H1 (cell line): ENCODE data around the gene PDXP. TPM values are rescaled to one million over a fixed set of nuclear protein-coding genes. Genes with fewer than 3 reads are reported as not detected.

Source experiments
- CTCF ChIA-PET: fragments of 300-600 bp; sonication (Branson Sonifier 250); formaldehyde crosslinking; loops from one replicate; lab custom pipeline; 2021; ENCODE audit not compliant: partially characterized antibody; lab: Charles Lee
- POLR2A ChIA-PET: fragments of 300-600 bp; sonication (Branson Sonifier 250); formaldehyde crosslinking; loops from one replicate; lab custom pipeline; 2021; ENCODE audit warnings: inconsistent platforms; ENCODE audit not compliant: partially characterized antibody; lab: Charles Lee
- DNase-seq, 2 experiments: peaks; one replicate each; pipeline versions ENCODE4 v3.0.0 to v3.0.0-alpha.2; 2010 to 2022; ENCODE audit warnings: low spot score in 2 of 2, low read depth in 1 of 2, mixed read lengths in 1 of 2
- FAIRE-seq: peaks from 2 replicates; lab custom pipeline; 2011; peaks lifted over from hg19 to GRCh38; lab: Jason Lieb, UNC
- H2AFZ ChIP-seq: 2 replicates; pipeline ENCODE4 v1.8.1; 2012; ENCODE audit warnings: low read length, inconsistent platforms
- H2AK5ac ChIP-seq: 2 replicates; pipeline ENCODE4 v1.6.1; 2013; ENCODE audit warnings: low read depth, low read length
- H2BK120ac ChIP-seq: replicated peaks from 2 replicates; pipeline ENCODE3; 2013; ENCODE audit warnings: low read depth, low read length, inconsistent platforms
- H2BK12ac ChIP-seq: 2 replicates; pipeline ENCODE4 v1.6.1; 2013; ENCODE audit warnings: low read depth, low read length
- H2BK15ac ChIP-seq: 2 replicates; pipeline ENCODE4 v1.6.1; 2013; ENCODE audit warnings: low read length
- H2BK20ac ChIP-seq: 2 replicates; pipeline ENCODE4 v1.6.1; 2013; ENCODE audit warnings: low read length
- H2BK5ac ChIP-seq: 2 replicates; pipeline ENCODE4 v1.6.1; 2013; ENCODE audit warnings: low read depth, low read length
- H3K14ac ChIP-seq: 2 replicates; pipeline ENCODE4 v1.6.1; 2013; ENCODE audit warnings: inconsistent platforms; ENCODE audit not compliant: insufficient read length
- H3K18ac ChIP-seq: 2 replicates; pipeline ENCODE4 v1.6.1; 2013; ENCODE audit warnings: low read length; ENCODE audit errors: extremely low read depth
- H3K23ac ChIP-seq: 2 replicates; pipeline ENCODE4 v1.6.1; 2013; ENCODE audit warnings: inconsistent platforms; ENCODE audit not compliant: insufficient read length
- H3K23me2 ChIP-seq: 2 replicates; pipeline ENCODE4 v1.6.1; 2013; ENCODE audit warnings: low read depth, low read length
- H3K27ac ChIP-seq: 2 replicates; pipeline ENCODE4 v1.6.1; 2011; ENCODE audit warnings: low read depth, low read length, inconsistent platforms
- H3K27me3 ChIP-seq, 4 experiments: replicated peaks in 1 of 4; 1 replicate in 1 of 4; 2 replicates in 3 of 4; pipeline versions ENCODE4 v1.6.1 to v1.8.1; 2011 to 2013; ENCODE audit warnings: low read length in 3 of 4, mild to moderate bottlenecking in 3 of 4, inconsistent platforms in 2 of 4, mixed read lengths in 2 of 4, moderate library complexity in 1 of 4; ENCODE audit not compliant: control insufficient read depth in 3 of 4, insufficient read depth in 3 of 4; ENCODE audit errors: extremely low read depth in 1 of 4
- H3K36me3 ChIP-seq, 4 experiments: 2 replicates each; pipeline versions ENCODE4 v1.6.1 to v1.8.1; 2011 to 2013; ENCODE audit warnings: mild to moderate bottlenecking in 4 of 4, low read length in 3 of 4, moderate library complexity in 2 of 4, control low read depth in 1 of 4, inconsistent platforms in 1 of 4; ENCODE audit not compliant: insufficient read depth in 4 of 4, control insufficient read depth in 2 of 4
- H3K4ac ChIP-seq: replicated peaks from 2 replicates; pipeline ENCODE3; 2013; ENCODE audit warnings: low read length, low read depth, mixed read lengths, inconsistent platforms; ENCODE audit not compliant: insufficient read length
- H3K4me1 ChIP-seq, 4 experiments: replicated peaks in 1 of 4; 1 replicate in 1 of 4; 2 replicates in 3 of 4; pipeline versions ENCODE4 v1.6.1 to v1.8.1; 2011 to 2013; ENCODE audit warnings: low read length in 3 of 4, inconsistent platforms in 2 of 4, mixed read lengths in 1 of 4; ENCODE audit not compliant: insufficient read depth in 4 of 4, control insufficient read depth in 3 of 4
- H3K4me2 ChIP-seq, 2 experiments: 2 replicates each; pipeline versions ENCODE4 v1.6.1 to v1.8.1; 2011 to 2013; ENCODE audit warnings: low read depth in 2 of 2, low read length in 2 of 2, control low read depth in 1 of 2, inconsistent platforms in 1 of 2, mild to moderate bottlenecking in 1 of 2; ENCODE audit not compliant: insufficient read depth in 1 of 2
- H3K4me3 ChIP-seq, 4 experiments: fragments of 200-600, 300-600 bp in 1 of 4; sonication (generic), shearing (Covaris generic), sonication (Bioruptor Twin) in 1 of 4; 2 replicates each; pipeline versions ENCODE4 v1.5.1 to v1.8.1; 2011 to 2016; ENCODE audit warnings: low read length in 4 of 4, low read depth in 3 of 4, control low read depth in 2 of 4, inconsistent platforms in 2 of 4, mild to moderate bottlenecking in 2 of 4, mixed read lengths in 1 of 4, moderate library complexity in 1 of 4; ENCODE audit not compliant: insufficient read depth in 2 of 4; ENCODE audit errors: extremely low read depth in 1 of 4
- H3K56ac ChIP-seq: replicated peaks from 2 replicates; pipeline ENCODE3; 2013; ENCODE audit warnings: low read depth, mild to moderate bottlenecking, mixed read lengths, low read length, inconsistent platforms; ENCODE audit not compliant: insufficient read length
- H3K79me1 ChIP-seq: 2 replicates; pipeline ENCODE4 v1.6.1; 2013; ENCODE audit warnings: low read depth, low read length, control low read depth
- H3K79me2 ChIP-seq, 2 experiments: 2 replicates each; pipeline versions ENCODE4 v1.6.1 to v1.8.1; 2012 to 2013; ENCODE audit warnings: low read length in 2 of 2, mild to moderate bottlenecking in 2 of 2, inconsistent platforms in 1 of 2; ENCODE audit not compliant: insufficient read depth in 2 of 2, control insufficient read depth in 1 of 2
- H3K9ac ChIP-seq, 4 experiments: replicated peaks in 1 of 4; 1 replicate in 1 of 4; 2 replicates in 3 of 4; pipeline versions ENCODE4 v1.6.1 to v1.8.1; 2011 to 2013; ENCODE audit warnings: low read depth in 3 of 4, low read length in 3 of 4, control low read depth in 2 of 4, mild to moderate bottlenecking in 2 of 4, moderate library complexity in 2 of 4, inconsistent platforms in 1 of 4; ENCODE audit errors: extremely low read depth in 1 of 4
- H3K9me3 ChIP-seq, 2 experiments: 2 replicates each; pipeline versions ENCODE4 v1.6.1 to v1.8.1; 2012 to 2013; ENCODE audit warnings: mild to moderate bottlenecking in 2 of 2, moderate library complexity in 2 of 2, control low read depth in 1 of 2, inconsistent platforms in 1 of 2, low read depth in 1 of 2, low read length in 1 of 2, mixed read lengths in 1 of 2; ENCODE audit not compliant: insufficient read depth in 2 of 2
- H4K20me1 ChIP-seq, 2 experiments: replicated peaks in 1 of 2; 2 replicates each; pipeline versions ENCODE3 to v1.8.1; 2011 to 2013; ENCODE audit warnings: inconsistent platforms in 2 of 2, low read length in 2 of 2, mild to moderate bottlenecking in 1 of 2; ENCODE audit not compliant: insufficient read depth in 2 of 2, control insufficient read depth in 1 of 2
- H4K5ac ChIP-seq: 2 replicates; pipeline ENCODE4 v1.6.1; 2013; ENCODE audit warnings: low read length, low read depth, mixed read lengths, inconsistent platforms; ENCODE audit not compliant: insufficient read length
- H4K8ac ChIP-seq: 2 replicates; pipeline ENCODE4 v1.8.0; 2013; ENCODE audit warnings: mild to moderate bottlenecking, moderate library complexity, low read length, inconsistent platforms; ENCODE audit not compliant: insufficient read depth; ENCODE audit errors: extremely low read depth
- H4K91ac ChIP-seq: replicated peaks from 2 replicates; pipeline ENCODE3; 2013; ENCODE audit warnings: low read length, mixed read lengths, inconsistent platforms; ENCODE audit not compliant: insufficient read length
- BACH1 ChIP-seq: IDR thresholded peaks from 2 replicates; pipeline ENCODE4 v1.6.1; 2012; ENCODE audit warnings: low read length, improper control_type of control experiment
- CBX5 ChIP-seq: fragments of 300-800, 300-1000 bp; sonication (generic); IDR thresholded peaks from 2 replicates; pipeline ENCODE4 v1.7.1; 2016; ENCODE audit warnings: antibody characterized with exemption, low read length, low read depth
- CBX8 ChIP-seq: fragments of 300-800, 300-1000 bp; sonication (generic); IDR thresholded peaks from 2 replicates; pipeline ENCODE4 v1.7.1; 2016; ENCODE audit warnings: low read depth, low read length, borderline replicate concordance
- EGR1 ChIP-seq: IDR thresholded peaks from 2 replicates; pipeline ENCODE4 v1.6.1; 2011; ENCODE audit warnings: low read depth, low read length, borderline replicate concordance
- FOSL1 ChIP-seq: IDR thresholded peaks from 2 replicates; pipeline ENCODE4 v1.6.1; 2011; ENCODE audit warnings: mild to moderate bottlenecking, low read depth, low read length, moderate library complexity; ENCODE audit not compliant: insufficient read depth
- JUND ChIP-seq: IDR thresholded peaks from 2 replicates; pipeline ENCODE4 v1.6.1; 2011; ENCODE audit warnings: mild to moderate bottlenecking, improper control_type of control experiment, low read length
- NANOG ChIP-seq: IDR thresholded peaks from 2 replicates; pipeline ENCODE4 v1.6.1; 2011; ENCODE audit warnings: low read length, low read depth, mild to moderate bottlenecking, inconsistent platforms; ENCODE audit not compliant: insufficient read depth, poor library complexity, severe bottlenecking
- SAP30 ChIP-seq: fragments of 300-600 bp; sonication (generic); IDR thresholded peaks from 2 replicates; pipeline ENCODE4 v1.7.1; 2012; ENCODE audit warnings: low read length, moderate library complexity, mild to moderate bottlenecking, inconsistent platforms; ENCODE audit not compliant: insufficient read depth, insufficient replicate concordance
- SIX5 ChIP-seq: IDR thresholded peaks from 2 replicates; pipeline ENCODE4 v1.6.1; 2011; ENCODE audit warnings: mild to moderate bottlenecking, low read depth, low read length
- WGBS, 2 experiments: shearing (Covaris generic) in 1 of 2; methylation state at CpG; one replicate each; pipeline versions ENCODE4 v1.1.6 to v1.1.7; 2013 to 2015; ENCODE audit warnings: low lambda C conversion rate in 2 of 2, mixed read lengths in 2 of 2, inconsistent platforms in 1 of 2, low coverage in 1 of 2, missing lambda C conversion rate in 1 of 2; ENCODE audit not compliant: insufficient replicate concordance in 2 of 2, insufficient coverage in 1 of 2, insufficient read length in 1 of 2; ENCODE audit errors: extremely low coverage in 1 of 2, missing lambda C conversion rate in 1 of 2; 5-methylcytosine and 5-hydroxymethylcytosine counted together
- polyA plus RNA-seq, 7 experiments: library from polyadenylated mRNA; depleted of rRNA in 3 of 7; stranded (reverse) in 5 of 7; unstranded in 2 of 7; fragments of >200 nt in 5 of 7; fragments of 200-250 nt in 2 of 7; gene quantifications; 1 replicate in 5 of 7; 2 replicates in 1 of 7; 4 replicates in 1 of 7; pipeline versions ENCODE4 v1.2.1 to v1.2.3, GENCODE V29; 2011 to 2013; ENCODE audit warnings: missing spikeins in 2 of 7, mixed read lengths in 2 of 7
- total RNA-seq: library from RNA; stranded (reverse); fragmentation: NEBNext Ultra II Directional; extraction: Animal tissue kit (Norgen Biotek cat#: 25700); gene quantifications from 2 replicates; pipeline ENCODE4 v1.2.1, GENCODE V29; 2021

PDXP gene
- total and polyA plus RNA-seq, 2 of the 8 experiments (the other 6 are each of a cell fraction or from before 2014, with no cell fraction given): 36.6 to 67.7 TPM

- ChIA-PET POLR2A (interaction anchor here (0.5 to 1.0 kb wide), 2 partner anchors 21 to 79 kb away, joined by 3 to 5 read pairs; no protein-coding TSS in a partner anchor), CTCF (interaction anchor here (1.2 to 12.1 kb wide), 6 partner anchors 11 to 104 kb away, joined by 3 to 165 read pairs (median 6); partner anchors contain the start of genes LGALS1 and SH3BP1)
- FAIRE-seq (no peak), DNase-seq (no peak)
- Histone ChIP-seq H3K14ac (no peak overlapping the region), H3K23ac (no peak overlapping the region), H3K27me3 (no peaks in the 10 kb centered on the region), H2BK15ac (no peak overlapping the region), H3K56ac (no peak overlapping the region), H3K79me1 (peaks cover 27% of the 10 kb centered on the region), H3K9me3 (no peaks in the 10 kb centered on the region), H3K23me2 (peaks cover 3% of the 10 kb centered on the region; the same call in 1 of the 2 replicates), H4K8ac (no peak overlapping the region), H2BK12ac (no peak overlapping the region), H3K4ac (no peak overlapping the region), H3K4me2 (no peak overlapping the region), H3K9ac (no peak overlapping the region; a peak in 1 of 7 replicates), H2AFZ (no peak overlapping the region), H2BK120ac (no peak overlapping the region), H2BK5ac (no peak overlapping the region), H2BK20ac (no peak overlapping the region), H4K91ac (no peak overlapping the region), H3K4me1 (peaks cover 0 to 15% (median 2%) of the 10 kb centered on the region in 4 experiments; a peak in 4 of 7 replicates), H3K4me3 (no peak overlapping the region), H4K20me1 (peaks cover 22 to 45% of the 10 kb centered on the region in 2 experiments), H3K18ac (no peak overlapping the region), H4K5ac (no peak overlapping the region), H2AK5ac (no peak overlapping the region), H3K36me3 (peaks cover 2 to 16% (median 8%) of the 10 kb centered on the region in 4 experiments; a peak in 5 of 8 replicates), H3K79me2 (peaks cover 21 to 53% of the 10 kb centered on the region in 2 experiments; a peak in 3 of 4 replicates), H3K27ac (no peak overlapping the region)
- WGBS, 2 experiments: 93% methylated on average over 16 of the region's 16 CpGs; no CpG with 5 or more reads in 1 of the 2 experiments
- TF ChIP-seq SIX5: no peak
- no peak for TF ChIP-seq CBX8
- no peak for TF ChIP-seq FOSL1
- TF ChIP-seq NANOG: no peak
- no peak for TF ChIP-seq BACH1
- no peak for TF ChIP-seq SAP30
- TF ChIP-seq EGR1: no peak
- TF ChIP-seq JUND: no peak
- TF ChIP-seq CBX5: no peak
Observed at GRCh38 chr22:37664249-37665101, 6.0 kb downstream of the PDXP start.
